Suprapubic skin (tissue), 4 donors: ENCODE measurements around the gene FXYD7. TPM values are rescaled to one million over a fixed set of nuclear protein-coding genes. Genes with fewer than 3 reads are reported as not detected.
"Not testable (repeated sequence)": the region's sequence is repeated elsewhere in the genome, so short reads cannot be mapped to it uniquely, and the experiment has no call there.

Experiments
- DNase-seq, 2 donors: peaks; one replicate each; pipeline ENCODE4 v3.0.0-alpha.2; 2019; ENCODE audit warnings: low spot score in 2 of 2
- H3K27ac ChIP-seq: fragments of 200-600 bp; sonication (generic); one replicate; pipeline ENCODE4 v1.5.1; 2019
- H3K27me3 ChIP-seq: fragments of 200-600 bp; sonication (generic); one replicate; pipeline ENCODE4 v1.5.1; 2019
- H3K36me3 ChIP-seq: fragments of 200-600 bp; sonication (generic); one replicate; pipeline ENCODE4 v1.5.1; 2019
- H3K4me1 ChIP-seq: fragments of 200-600 bp; sonication (generic); one replicate; pipeline ENCODE4 v1.5.1; 2019
- H3K4me3 ChIP-seq: fragments of 200-600 bp; sonication (generic); one replicate; pipeline ENCODE4 v1.5.1; 2019; ENCODE audit warnings: mild to moderate bottlenecking
- H3K9me3 ChIP-seq: fragments of 200-600 bp; sonication (generic); one replicate; pipeline ENCODE4 v1.5.1; 2019
- CTCF ChIP-seq, 2 donors: fragments of 200-600 bp in 1 of 2; fragments of 450-650 bp in 1 of 2; sonication (generic) in 1 of 2; IDR thresholded peaks; one replicate each; pipeline ENCODE4 v1.5.1; 2016 to 2019; ENCODE audit warnings: antibody characterized with exemption in 2 of 2, mild to moderate bottlenecking in 1 of 2, moderate library complexity in 1 of 2
- EP300 ChIP-seq: sonication (generic); formaldehyde crosslinking; IDR thresholded peaks from one replicate; pipeline ENCODE4 v1.6.1; 2017; ENCODE audit warnings: antibody characterized with exemption
- POLR2A ChIP-seq, 2 donors: fragments of 450-650 bp; IDR thresholded peaks; one replicate each; pipeline ENCODE4 v1.6.1; 2017; ENCODE audit warnings: antibody characterized with exemption in 2 of 2, mild to moderate bottlenecking in 2 of 2, moderate library complexity in 2 of 2
- POLR2AphosphoS5 ChIP-seq, 3 donors: sonication (generic); formaldehyde crosslinking; IDR thresholded peaks; one replicate each; pipeline ENCODE4 v1.6.1; 2017; ENCODE audit warnings: antibody characterized with exemption in 3 of 3
- WGBS: methylation state at CpG from one replicate; pipeline ENCODE4 v1.1.5; 2018; 5-methylcytosine and 5-hydroxymethylcytosine counted together
- total RNA-seq, 4 donors: library from RNA; depleted of rRNA; stranded (reverse); fragments of >200 nt; gene quantifications; one replicate each; pipeline ENCODE4 v1.1.0, GENCODE V29; 2016

FXYD7 gene
- total RNA-seq, 4 donors from 2014 or later: 2.2 TPM; not detected in 3

GRCh38 chr19:35150445-35150844, 7.4 kb downstream of the FXYD7 start:
- Histone ChIP-seq H3K27me3 (peaks cover 7% of the 10 kb centered on the region), H3K4me1 (peaks cover 23% of the 10 kb centered on the region), H3K36me3 (no peaks in the 10 kb centered on the region), H3K4me3 (no peak overlapping the region), H3K27ac (no peak overlapping the region), H3K9me3 (no peaks in the 10 kb centered on the region)
- WGBS: 70% methylated on average over 2 of the region's 2 CpGs
- DNase-seq: no peak
- no peak for TF ChIP-seq POLR2A (IDR thresholded peaks at IDR 0.05)
- TF ChIP-seq POLR2AphosphoS5 (IDR thresholded peaks at IDR 0.05): no peak
- no peak for TF ChIP-seq EP300
- no peak for TF ChIP-seq CTCF (IDR thresholded peaks at IDR 0.05)

GRCh38 chr19:35151273-35152065, 8.4 kb downstream of the FXYD7 start:
- Histone ChIP-seq H3K27me3 (peaks cover 7% of the 10 kb centered on the region), H3K4me3 (no peak overlapping the region), H3K9me3 (no peaks in the 10 kb centered on the region), H3K4me1 (peaks cover 28% of the 10 kb centered on the region), H3K36me3 (no peaks in the 10 kb centered on the region), H3K27ac (no peak overlapping the region)
- TF ChIP-seq EP300 (no peak), POLR2AphosphoS5 (IDR thresholded peaks at IDR 0.05) (no peak)
- WGBS: 94% methylated on average over 20 of the region's 20 CpGs
- DNase-seq: no peak

GRCh38 chr19:35153129-35153522, 10.1 kb downstream of the FXYD7 start:
- H3K9me3 ChIP-seq: not testable (repeated sequence)

GRCh38 chr19:35153701-35154524, 10.9 kb downstream of the FXYD7 start:
- peak; percentile 82 to 83 for DNase-seq
- Histone ChIP-seq H3K9me3 (no peaks in the 10 kb centered on the region), H3K4me1 (peaks cover 28% of the 10 kb centered on the region), H3K27ac (peak overlapping the region; percentile 85), H3K4me3 (peak overlapping the region; percentile 83), H3K36me3 (peaks cover 18% of the 10 kb centered on the region), H3K27me3 (peaks cover 7% of the 10 kb centered on the region)
- 4% methylated on average over 16 of the region's 36 CpGs for WGBS
- TF ChIP-seq POLR2AphosphoS5 (IDR thresholded peaks at IDR 0.05) (no peak), CTCF (IDR thresholded peaks at IDR 0.05) (peak in 1 of 2 donors; percentile 74)

More at GRCh38 chr19:35153129-35153522, 10.1 kb downstream of the FXYD7 start:
- peaks cover 10% of the 10 kb centered on the region for H3K36me3 ChIP-seq
- not testable (repeated sequence) for H3K4me3 ChIP-seq, DNase-seq, H3K27ac ChIP-seq, H3K27me3 ChIP-seq
- WGBS: 73% methylated on average over 10 of the region's 10 CpGs
- H3K4me1 ChIP-seq: peaks cover 28% of the 10 kb centered on the region

- DNase-seq: peak; percentile 86 to 88
- H3K4me3 ChIP-seq: peak within 1 kb of the TSS; percentile 83
- peak within 1 kb of the TSS; percentile 85 for H3K27ac ChIP-seq
- peaks cover 27% of the 10 kb centered on the region for H3K36me3 ChIP-seq
- no peaks in the 10 kb centered on the region for H3K9me3 ChIP-seq
- peaks cover 28% of the 10 kb centered on the region for H3K4me1 ChIP-seq
- under 1% methylated on average over 48 of the region's 49 CpGs for WGBS
- TF ChIP-seq CTCF (IDR thresholded peaks at IDR 0.05) (peak; percentile 16 to 31), POLR2A (IDR thresholded peaks at IDR 0.05) (peak in 1 of 2 donors; percentile 34), POLR2AphosphoS5 (IDR thresholded peaks at IDR 0.05) (no peak)
- H3K27me3 ChIP-seq: peaks cover 7% of the 10 kb centered on the region
Observed at GRCh38 chr19:35154525-35155406, 11.7 kb downstream of the FXYD7 start, which contains the start of gene FXYD5. TSS of gene FXYD5 (plus strand) at chr19:35154735. CDS start at chr19:35155551, 816 bp downstream.
